Measurements from ENCODE around the gene RNFT2.

RNFT2 gene

DNA sequence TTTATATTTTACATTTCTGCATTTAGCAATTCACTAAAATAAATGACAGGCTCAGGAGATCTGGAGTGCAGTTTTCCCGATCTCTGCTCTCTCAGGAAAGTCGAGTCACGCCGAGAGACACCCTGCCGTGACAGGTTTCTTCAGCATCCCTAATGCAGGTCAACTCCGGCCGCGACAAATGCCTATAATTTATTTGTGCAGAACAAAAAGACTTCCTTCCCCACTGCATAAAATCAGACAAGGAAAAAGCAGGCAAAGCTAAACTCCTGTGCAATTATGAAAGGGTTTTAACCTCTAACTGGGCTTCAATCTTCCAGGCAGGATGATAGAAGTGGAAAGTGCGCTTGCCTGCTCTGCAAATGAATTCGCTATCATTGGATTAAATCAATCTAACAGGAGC lies 28.3 kb upstream of the RNFT2 start:
- DNase-seq (ENCODE audit: low read depth), result no peak
- TF ChIP-seq, protein P1, sequence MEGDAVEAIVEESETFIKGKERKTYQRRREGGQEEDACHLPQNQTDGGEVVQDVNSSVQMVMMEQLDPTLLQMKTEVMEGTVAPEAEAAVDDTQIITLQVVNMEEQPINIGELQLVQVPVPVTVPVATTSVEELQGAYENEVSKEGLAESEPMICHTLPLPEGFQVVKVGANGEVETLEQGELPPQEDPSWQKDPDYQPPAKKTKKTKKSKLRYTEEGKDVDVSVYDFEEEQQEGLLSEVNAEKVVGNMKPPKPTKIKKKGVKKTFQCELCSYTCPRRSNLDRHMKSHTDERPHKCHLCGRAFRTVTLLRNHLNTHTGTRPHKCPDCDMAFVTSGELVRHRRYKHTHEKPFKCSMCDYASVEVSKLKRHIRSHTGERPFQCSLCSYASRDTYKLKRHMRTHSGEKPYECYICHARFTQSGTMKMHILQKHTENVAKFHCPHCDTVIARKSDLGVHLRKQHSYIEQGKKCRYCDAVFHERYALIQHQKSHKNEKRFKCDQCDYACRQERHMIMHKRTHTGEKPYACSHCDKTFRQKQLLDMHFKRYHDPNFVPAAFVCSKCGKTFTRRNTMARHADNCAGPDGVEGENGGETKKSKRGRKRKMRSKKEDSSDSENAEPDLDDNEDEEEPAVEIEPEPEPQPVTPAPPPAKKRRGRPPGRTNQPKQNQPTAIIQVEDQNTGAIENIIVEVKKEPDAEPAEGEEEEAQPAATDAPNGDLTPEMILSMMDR (conservative IDR thresholded peaks at IDR 0.05; ENCODE audit: control insufficient read depth, insufficient read depth, low read depth, low read length), result no peak
- no peak overlapping the region for H3K4me3 ChIP-seq (ENCODE audit: control insufficient read depth, low read depth, low read length)

DNA sequence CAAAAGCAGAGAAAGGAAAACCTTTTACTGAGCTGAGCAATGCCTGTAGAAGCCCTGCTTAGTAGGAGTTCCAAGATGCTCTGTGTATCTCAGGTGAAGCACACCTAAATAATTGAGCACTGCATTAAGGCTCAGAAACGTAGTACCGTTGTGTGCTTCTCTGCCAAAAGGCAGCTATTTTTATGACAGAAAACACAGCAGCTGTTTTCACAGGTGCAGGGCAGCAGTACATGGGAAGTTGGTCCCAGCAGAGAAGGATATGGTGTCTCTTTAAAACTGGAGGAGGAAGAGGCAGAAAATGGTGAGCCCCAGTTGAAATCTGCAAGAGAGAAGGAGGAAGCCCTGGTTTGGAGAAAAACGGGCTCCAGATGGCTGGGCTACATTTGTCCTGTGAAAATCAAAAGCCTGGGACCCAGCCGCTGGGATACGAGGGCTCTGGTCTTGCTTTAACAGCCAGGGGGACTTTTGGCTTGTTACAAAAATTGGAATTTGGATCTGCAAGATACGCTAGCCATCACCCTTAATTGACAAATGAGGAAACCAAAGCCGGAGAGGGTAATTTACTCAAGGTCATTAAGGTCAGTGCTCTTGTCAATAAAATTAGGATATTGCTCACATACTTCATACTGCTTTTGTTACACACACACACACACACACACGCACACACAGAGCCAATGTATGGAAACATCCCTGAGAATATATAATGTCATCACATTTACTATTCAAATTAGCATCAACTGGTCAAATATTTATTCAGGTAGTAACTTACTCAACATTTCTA lies 27.6 kb upstream of the RNFT2 start:
- DNase-seq (ENCODE audit: low read depth), result no peak

DNA sequence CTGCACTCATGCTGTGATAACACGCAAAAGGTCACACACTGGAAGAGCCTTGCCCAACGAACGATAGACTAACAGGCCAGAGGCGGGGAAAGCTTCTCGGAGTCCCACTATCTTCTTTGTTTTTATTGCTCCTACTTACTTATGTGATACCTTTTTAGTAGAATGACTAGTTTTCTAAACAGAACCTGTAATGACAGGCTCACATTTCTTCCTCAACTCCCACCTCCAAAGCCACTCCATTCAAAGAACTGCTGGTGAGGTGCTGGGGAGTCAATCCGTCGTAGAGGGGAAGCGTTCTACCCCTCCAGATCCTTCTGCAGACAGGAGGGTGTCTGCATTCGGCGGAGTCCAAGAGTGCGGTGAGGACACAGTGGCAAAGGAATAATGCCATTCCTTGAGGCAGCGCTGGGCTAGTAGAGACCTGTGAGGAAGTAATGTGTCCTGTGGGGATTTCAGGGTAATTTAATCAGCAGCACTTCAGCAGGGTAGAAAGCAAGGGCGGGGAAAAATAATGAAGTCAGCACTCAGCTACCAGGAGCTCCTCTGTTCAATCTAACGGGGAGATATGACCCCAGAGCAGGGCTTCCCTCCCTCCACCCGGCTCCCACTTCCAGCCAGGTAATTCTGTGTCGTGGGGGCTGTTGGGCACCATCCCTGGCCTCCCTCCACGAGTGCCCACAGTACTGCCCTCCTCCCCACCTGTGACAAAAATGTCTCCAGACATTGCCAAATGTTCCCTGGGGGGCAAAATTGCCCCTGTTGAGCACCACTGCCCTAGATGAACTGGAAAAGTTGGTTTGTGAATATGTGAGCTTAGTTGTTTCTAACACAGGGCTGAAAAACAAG lies 25.4 kb upstream of the RNFT2 start:
- no peak overlapping the region for H3K4me3 ChIP-seq (ENCODE audit: control insufficient read depth, low read depth, low read length)
- TF ChIP-seq, protein P1 (conservative IDR thresholded peaks at IDR 0.05; ENCODE audit: control insufficient read depth, insufficient read depth, low read depth, low read length), result no peak
- no peak for DNase-seq (ENCODE audit: low read depth)

More for the DNA sequence above, 27.6 kb upstream of the RNFT2 start:
- TF ChIP-seq, protein P1 (conservative IDR thresholded peaks at IDR 0.05; ENCODE audit: control insufficient read depth, insufficient read depth, low read depth, low read length), result no peak
- H3K4me3 ChIP-seq (ENCODE audit: control insufficient read depth, low read depth, low read length), result no peak overlapping the region

DNA sequence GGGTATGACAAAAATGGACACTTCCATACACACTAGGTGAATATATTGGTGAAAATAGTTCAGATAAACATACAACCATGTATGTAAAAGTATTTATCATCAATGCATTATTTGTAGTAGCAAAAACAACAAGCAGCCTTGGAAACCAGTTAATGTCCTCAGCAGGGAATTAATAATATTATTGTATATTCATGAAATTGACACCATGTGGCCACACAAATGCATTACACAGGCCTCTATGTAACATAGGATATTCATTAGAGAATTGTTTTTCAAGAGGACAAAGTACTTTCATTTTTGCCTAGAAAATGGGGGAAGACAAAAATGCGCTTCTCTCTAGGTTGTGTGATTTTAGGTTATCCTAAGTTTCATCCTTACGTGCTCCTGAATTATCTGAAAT lies 24.6 kb upstream of the RNFT2 start:
- no peak overlapping the region for H3K4me3 ChIP-seq (ENCODE audit: control insufficient read depth, low read depth, low read length)
- TF ChIP-seq, protein P1 (conservative IDR thresholded peaks at IDR 0.05; ENCODE audit: control insufficient read depth, insufficient read depth, low read depth, low read length), result no peak
- no peak for DNase-seq (ENCODE audit: low read depth)

DNA sequence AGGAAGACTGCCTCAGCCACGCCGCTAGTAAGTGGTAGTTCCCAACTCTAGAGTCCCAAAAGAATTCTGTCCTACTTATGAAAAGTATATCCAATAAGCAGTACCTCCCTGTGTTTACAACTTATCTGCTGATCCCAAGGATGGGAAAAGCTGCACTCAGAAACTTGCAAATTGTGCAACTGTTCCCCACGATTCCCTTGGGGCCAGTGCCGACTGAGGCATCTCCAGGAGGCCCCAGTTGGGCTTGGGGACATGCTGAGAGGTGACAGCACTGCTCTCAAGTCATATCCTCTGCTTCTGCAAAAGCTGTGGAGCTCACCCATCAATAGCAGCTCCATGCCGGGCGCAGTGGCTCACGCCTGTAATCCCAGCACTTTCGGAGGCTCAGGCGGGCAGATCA lies 23.9 kb upstream of the RNFT2 start:
- no peak overlapping the region for H3K4me3 ChIP-seq (ENCODE audit: control insufficient read depth, low read depth, low read length)
- peak; percentile 40 for DNase-seq (ENCODE audit: low read depth)
- TF ChIP-seq, protein P1 (conservative IDR thresholded peaks at IDR 0.05; ENCODE audit: control insufficient read depth, insufficient read depth, low read depth, low read length), result no peak

DNA sequence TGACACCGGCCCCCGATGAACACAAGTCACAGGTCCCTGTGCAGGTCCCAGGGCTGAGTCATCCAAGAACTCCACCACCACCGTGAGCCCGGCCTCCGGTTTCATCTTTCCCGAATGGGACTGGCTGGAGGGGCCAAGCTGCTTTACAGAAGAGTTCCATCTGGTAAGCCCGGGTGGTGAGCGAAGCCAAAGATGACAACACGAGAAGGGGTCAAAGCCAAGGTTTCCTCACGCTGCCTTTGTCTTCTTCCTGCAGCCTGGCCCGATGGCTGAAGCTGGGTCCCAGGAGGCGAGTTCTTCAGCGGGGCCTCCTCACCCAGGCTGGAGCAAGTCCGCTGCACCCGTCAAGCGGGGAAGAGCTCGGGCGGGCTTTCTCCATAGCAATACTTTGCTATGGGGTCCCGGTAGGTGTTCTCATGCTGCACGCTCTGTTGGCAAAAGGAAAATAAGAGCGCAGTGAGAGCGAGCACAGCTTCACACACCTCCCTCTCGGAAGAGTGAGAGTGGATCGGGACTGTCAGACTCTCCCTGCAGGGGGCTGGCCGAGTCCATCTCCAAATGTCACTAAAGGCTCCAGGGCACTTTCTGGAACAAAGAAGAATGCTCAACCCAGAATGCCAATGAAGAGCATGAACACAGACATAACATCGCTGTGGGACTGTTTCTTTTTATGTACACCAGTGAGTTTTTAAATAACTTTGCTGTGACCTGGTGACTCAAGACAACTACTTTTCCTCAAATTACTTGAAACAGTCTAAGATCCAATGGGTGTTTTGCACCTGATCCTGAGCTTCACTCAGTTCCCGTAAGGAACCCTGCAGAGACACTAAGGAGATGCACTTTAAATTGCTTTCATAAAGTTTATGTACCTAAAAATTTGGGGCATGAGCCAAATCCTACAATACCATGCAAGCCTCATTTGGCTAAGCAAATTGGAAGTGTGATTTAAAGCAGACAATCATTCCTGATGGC lies 20.4 kb upstream of the RNFT2 start:
- TF ChIP-seq, protein P1 (conservative IDR thresholded peaks at IDR 0.05; ENCODE audit: control insufficient read depth, insufficient read depth, low read depth, low read length), result no peak
- peak; percentile 76 for DNase-seq (ENCODE audit: low read depth)
- no peak overlapping the region for H3K4me3 ChIP-seq (ENCODE audit: control insufficient read depth, low read depth, low read length)
